A549 (cell line): ENCODE measurements around the gene CTIF.

Experiments
- CBX8 ChIP-seq: fragments of 200-600 bp; sonication (generic); IDR thresholded peaks from 2 replicates; pipeline ENCODE4 v1.6.1; 2016
- CHD2 ChIP-seq: fragments of 150-350 bp; IDR thresholded peaks from 2 replicates; pipeline ENCODE4 v1.6.1; 2014; ENCODE audit warnings: low read length; ENCODE audit not compliant: partially characterized antibody
- EHMT2 ChIP-seq: fragments of 200-600 bp; sonication (generic); IDR thresholded peaks from 2 replicates; pipeline ENCODE4 v1.6.1; 2016; ENCODE audit warnings: antibody characterized with exemption, low read depth, mild to moderate bottlenecking, moderate library complexity
- MYC ChIP-seq: IDR thresholded peaks from 2 replicates; pipeline ENCODE4 v1.6.1; 2012; ENCODE audit warnings: mild to moderate bottlenecking, inconsistent platforms, low read length, improper control_type of control experiment, borderline replicate concordance
- NR3C1 ChIP-seq: fragments of >200 bp; sonication (Bioruptor Twin); formaldehyde crosslinking; IDR thresholded peaks from 3 replicates; pipeline ENCODE4 v1.6.1; 2017
- POLR2A ChIP-seq: IDR thresholded peaks from 2 replicates; pipeline ENCODE4 v1.6.1; 2012; ENCODE audit warnings: mild to moderate bottlenecking, low read length
- POLR2AphosphoS2 ChIP-seq: conservative IDR thresholded peaks from 2 replicates; pipeline ENCODE4 v1.6.1; 2012; ENCODE audit warnings: low read length, improper control_type of control experiment, inconsistent platforms
- RNF2 ChIP-seq: fragments of 200-600 bp; sonication (generic); IDR thresholded peaks from 2 replicates; pipeline ENCODE4 v1.6.1; 2016; ENCODE audit warnings: low read depth, mild to moderate bottlenecking, antibody characterized with exemption, moderate library complexity, borderline replicate concordance
- SMC3 ChIP-seq: fragments of >200 bp; sonication (Bioruptor Twin); formaldehyde crosslinking; IDR thresholded peaks from 3 replicates; pipeline ENCODE4 v1.6.1; 2018; ENCODE audit warnings: inconsistent platforms
- ZNF302 ChIP-seq: fragments of 250-450 bp; sonication (Bioruptor Pico); IDR thresholded peaks from 2 replicates; pipeline ENCODE4 v1.9.0; 2021; ENCODE audit warnings: inconsistent platforms, mild to moderate bottlenecking, moderate library complexity
- TF ChIP-seq, protein P1 (sequence below): fragments of 200-600 bp; sonication (generic); IDR thresholded peaks from 2 replicates; pipeline ENCODE4 v1.6.1; 2016; ENCODE audit warnings: antibody characterized with exemption, mild to moderate bottlenecking, moderate library complexity
- TF ChIP-seq, protein P2 (sequence below): fragments of >200 bp; sonication (Bioruptor Twin); formaldehyde crosslinking; IDR thresholded peaks from 3 replicates; pipeline ENCODE4 v1.5.1; 2016
- TF ChIP-seq, protein P3 (sequence below): IDR thresholded peaks from 2 replicates; pipeline ENCODE4 v1.6.1; 2012

DNA sequence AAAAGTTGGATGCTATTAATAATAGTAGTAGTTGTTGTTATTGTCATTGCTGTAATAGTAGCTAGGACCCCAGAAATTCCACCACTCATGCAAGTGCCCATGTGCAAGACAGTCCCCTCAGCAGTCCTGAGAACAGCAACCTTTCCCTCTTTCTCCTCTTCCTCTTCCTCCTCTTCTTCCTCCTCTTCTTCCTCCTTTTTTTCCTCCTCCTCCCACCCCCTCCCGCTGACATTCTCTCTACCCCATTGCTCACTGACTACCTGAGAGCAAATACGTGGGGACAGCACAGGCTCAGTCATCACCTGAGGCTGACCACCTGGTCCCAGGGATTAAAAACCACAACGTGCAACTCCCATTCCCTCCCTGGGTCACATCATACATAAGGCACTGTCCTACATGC is 370.1 kb downstream of the CTIF start:
- TF ChIP-seq, protein P1, sequence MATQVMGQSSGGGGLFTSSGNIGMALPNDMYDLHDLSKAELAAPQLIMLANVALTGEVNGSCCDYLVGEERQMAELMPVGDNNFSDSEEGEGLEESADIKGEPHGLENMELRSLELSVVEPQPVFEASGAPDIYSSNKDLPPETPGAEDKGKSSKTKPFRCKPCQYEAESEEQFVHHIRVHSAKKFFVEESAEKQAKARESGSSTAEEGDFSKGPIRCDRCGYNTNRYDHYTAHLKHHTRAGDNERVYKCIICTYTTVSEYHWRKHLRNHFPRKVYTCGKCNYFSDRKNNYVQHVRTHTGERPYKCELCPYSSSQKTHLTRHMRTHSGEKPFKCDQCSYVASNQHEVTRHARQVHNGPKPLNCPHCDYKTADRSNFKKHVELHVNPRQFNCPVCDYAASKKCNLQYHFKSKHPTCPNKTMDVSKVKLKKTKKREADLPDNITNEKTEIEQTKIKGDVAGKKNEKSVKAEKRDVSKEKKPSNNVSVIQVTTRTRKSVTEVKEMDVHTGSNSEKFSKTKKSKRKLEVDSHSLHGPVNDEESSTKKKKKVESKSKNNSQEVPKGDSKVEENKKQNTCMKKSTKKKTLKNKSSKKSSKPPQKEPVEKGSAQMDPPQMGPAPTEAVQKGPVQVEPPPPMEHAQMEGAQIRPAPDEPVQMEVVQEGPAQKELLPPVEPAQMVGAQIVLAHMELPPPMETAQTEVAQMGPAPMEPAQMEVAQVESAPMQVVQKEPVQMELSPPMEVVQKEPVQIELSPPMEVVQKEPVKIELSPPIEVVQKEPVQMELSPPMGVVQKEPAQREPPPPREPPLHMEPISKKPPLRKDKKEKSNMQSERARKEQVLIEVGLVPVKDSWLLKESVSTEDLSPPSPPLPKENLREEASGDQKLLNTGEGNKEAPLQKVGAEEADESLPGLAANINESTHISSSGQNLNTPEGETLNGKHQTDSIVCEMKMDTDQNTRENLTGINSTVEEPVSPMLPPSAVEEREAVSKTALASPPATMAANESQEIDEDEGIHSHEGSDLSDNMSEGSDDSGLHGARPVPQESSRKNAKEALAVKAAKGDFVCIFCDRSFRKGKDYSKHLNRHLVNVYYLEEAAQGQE, result no peak
- no peak for TF ChIP-seq POLR2A
- TF ChIP-seq, protein P2, sequence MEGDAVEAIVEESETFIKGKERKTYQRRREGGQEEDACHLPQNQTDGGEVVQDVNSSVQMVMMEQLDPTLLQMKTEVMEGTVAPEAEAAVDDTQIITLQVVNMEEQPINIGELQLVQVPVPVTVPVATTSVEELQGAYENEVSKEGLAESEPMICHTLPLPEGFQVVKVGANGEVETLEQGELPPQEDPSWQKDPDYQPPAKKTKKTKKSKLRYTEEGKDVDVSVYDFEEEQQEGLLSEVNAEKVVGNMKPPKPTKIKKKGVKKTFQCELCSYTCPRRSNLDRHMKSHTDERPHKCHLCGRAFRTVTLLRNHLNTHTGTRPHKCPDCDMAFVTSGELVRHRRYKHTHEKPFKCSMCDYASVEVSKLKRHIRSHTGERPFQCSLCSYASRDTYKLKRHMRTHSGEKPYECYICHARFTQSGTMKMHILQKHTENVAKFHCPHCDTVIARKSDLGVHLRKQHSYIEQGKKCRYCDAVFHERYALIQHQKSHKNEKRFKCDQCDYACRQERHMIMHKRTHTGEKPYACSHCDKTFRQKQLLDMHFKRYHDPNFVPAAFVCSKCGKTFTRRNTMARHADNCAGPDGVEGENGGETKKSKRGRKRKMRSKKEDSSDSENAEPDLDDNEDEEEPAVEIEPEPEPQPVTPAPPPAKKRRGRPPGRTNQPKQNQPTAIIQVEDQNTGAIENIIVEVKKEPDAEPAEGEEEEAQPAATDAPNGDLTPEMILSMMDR, result no peak
- TF ChIP-seq NR3C1, result no peak
- TF ChIP-seq CBX8, result no peak
- no peak for TF ChIP-seq RNF2
- TF ChIP-seq CHD2, result no peak
- TF ChIP-seq EHMT2, result no peak
- TF ChIP-seq, protein P3, sequence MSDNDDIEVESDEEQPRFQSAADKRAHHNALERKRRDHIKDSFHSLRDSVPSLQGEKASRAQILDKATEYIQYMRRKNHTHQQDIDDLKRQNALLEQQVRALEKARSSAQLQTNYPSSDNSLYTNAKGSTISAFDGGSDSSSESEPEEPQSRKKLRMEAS, result no peak
- TF ChIP-seq ZNF302 (CRISPR knock-in tag), result no peak
- no peak for TF ChIP-seq MYC
- no peak for TF ChIP-seq SMC3
- no peak for TF ChIP-seq POLR2AphosphoS2
